Activated CD4-positive, alpha-beta T cell treated with anti-CD3 and anti-CD28 coated beads for 4 hours (primary cell): ENCODE data around the gene RECK.

Experiments used
- DNase-seq, 2 donors: peaks; one replicate each; pipeline ENCODE4 v3.0.0-alpha.2; 2020

RECK gene

GRCh38 chr9:36162211-36162738, 125.6 kb downstream of the RECK start:
- no peak for DNase-seq

GRCh38 chr9:36163049-36163785, 126.5 kb downstream of the RECK start:
- DNase-seq, result no peak

- no peak for DNase-seq
These were observed 127.1 kb downstream of the RECK start for GRCh38 chr9:36163786-36164170.

- no peak for DNase-seq
These were observed 127.7 kb downstream of the RECK start for GRCh38 chr9:36164372-36164771.

GRCh38 chr9:36164989-36165388, 128.3 kb downstream of the RECK start:
- DNase-seq, result no peak

- no peak for DNase-seq
These were observed 129.1 kb downstream of the RECK start for GRCh38 chr9:36165826-36166167.

- peak; percentile 75 to 80 for DNase-seq
These were observed 129.6 kb downstream of the RECK start for GRCh38 chr9:36166168-36166927.

- no peak for DNase-seq
These were observed 132.5 kb downstream of the RECK start, which contains the start of gene CCIN for GRCh38 chr9:36169166-36169565. Gene CCIN, plus strand, starts transcription at chr9:36169388. Its CDS starts 115 bp downstream, at chr9:36169503.

- DNase-seq, result no peak
These were observed 133.0 kb downstream of the RECK start for GRCh38 chr9:36169708-36170107.

- no peak for DNase-seq
These were observed 133.8 kb downstream of the RECK start for GRCh38 chr9:36170531-36170930.

GRCh38 chr9:36173861-36174260, 137.1 kb downstream of the RECK start:
- DNase-seq, result no peak
